ENCODE data around the gene MAP3K12.

MAP3K12 gene

GRCh38 chr12:53431187-53431586, 68.1 kb downstream of the MAP3K12 start:
- no peak for DNase-seq (ENCODE audit: low spot score)

DNA sequence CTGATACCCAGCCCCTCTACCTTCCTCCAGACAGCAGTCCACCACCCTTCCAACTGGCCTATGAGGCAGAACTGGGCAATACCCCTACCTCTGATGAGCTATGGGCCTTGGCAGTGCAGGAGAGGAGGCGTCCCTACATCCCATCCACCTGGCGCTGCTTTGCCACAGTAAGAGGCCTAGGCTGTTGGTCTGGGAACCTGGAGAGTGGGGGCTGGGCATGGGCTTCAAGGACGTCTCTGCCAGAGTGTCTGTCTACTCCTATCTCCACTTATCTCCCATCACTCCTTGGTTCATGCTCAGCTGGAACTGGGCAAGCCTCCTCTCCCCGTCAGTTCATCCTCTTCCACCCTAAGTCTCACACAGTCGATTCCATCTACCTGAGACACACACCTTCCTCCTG, 69.1 kb downstream of the MAP3K12 start:
- no peak for DNase-seq (ENCODE audit: low spot score)
